D721Med (cell line): ENCODE measurements around the gene MED16.

Experiments used
- DNase-seq: peaks from one replicate; pipeline ENCODE4 v3.0.0; 2011; ENCODE audit warnings: low spot score; ENCODE audit not compliant: insufficient read length
- FAIRE-seq: peaks from 2 replicates; lab custom pipeline; 2011; peaks lifted over from hg19 to GRCh38; lab: Jason Lieb, UNC
- TF ChIP-seq, protein P1 (sequence below): IDR thresholded peaks from 2 replicates; pipeline ENCODE4 v1.5.1; 2012; ENCODE audit warnings: mild to moderate bottlenecking, control low read depth; ENCODE audit not compliant: insufficient read depth; ENCODE audit errors: missing control alignments

The MED16 gene

DNA sequence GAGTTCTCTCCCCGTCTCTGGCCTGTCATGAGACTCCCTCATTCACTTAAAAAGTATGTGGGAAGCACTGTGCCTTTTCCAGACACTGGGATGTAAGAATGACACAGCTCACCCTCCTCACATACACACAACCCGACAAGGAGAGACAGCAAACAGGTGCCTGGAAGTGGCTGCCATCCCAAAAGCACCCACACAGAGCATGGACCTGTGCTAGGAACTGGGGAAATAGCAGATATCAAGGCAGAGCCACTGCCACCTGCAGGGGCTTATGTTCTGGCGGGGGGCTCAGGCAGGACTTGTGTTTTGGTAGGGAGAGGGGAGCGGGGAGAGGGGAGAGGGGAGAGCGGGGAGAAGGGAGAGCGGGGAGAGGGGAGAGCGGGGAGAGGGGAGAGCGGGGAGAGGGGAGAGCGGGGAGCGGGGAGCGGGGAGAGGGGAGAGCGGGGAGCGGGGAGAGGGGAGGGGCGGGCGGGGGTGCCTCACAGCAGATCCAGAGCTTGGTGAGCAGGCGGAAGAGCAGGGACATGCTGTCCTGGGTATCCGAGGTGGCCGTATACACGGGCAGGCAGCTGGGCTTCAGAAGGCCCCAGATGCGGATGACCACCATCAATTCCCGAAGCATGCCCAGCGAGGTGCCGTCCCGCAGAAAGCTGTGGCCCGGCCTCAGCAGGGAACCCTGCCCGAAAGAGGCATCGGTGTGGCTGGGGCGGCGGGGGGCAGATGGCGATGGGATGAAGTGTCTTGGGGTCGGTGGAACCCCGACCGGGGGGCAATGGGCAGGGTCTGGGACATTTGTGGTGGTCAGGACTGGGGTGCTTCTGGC, 21.3 kb downstream of the MED16 start:
- TF ChIP-seq, protein P1, sequence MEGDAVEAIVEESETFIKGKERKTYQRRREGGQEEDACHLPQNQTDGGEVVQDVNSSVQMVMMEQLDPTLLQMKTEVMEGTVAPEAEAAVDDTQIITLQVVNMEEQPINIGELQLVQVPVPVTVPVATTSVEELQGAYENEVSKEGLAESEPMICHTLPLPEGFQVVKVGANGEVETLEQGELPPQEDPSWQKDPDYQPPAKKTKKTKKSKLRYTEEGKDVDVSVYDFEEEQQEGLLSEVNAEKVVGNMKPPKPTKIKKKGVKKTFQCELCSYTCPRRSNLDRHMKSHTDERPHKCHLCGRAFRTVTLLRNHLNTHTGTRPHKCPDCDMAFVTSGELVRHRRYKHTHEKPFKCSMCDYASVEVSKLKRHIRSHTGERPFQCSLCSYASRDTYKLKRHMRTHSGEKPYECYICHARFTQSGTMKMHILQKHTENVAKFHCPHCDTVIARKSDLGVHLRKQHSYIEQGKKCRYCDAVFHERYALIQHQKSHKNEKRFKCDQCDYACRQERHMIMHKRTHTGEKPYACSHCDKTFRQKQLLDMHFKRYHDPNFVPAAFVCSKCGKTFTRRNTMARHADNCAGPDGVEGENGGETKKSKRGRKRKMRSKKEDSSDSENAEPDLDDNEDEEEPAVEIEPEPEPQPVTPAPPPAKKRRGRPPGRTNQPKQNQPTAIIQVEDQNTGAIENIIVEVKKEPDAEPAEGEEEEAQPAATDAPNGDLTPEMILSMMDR, result no peak
- FAIRE-seq (no peak), DNase-seq (peak; percentile 74)

DNA sequence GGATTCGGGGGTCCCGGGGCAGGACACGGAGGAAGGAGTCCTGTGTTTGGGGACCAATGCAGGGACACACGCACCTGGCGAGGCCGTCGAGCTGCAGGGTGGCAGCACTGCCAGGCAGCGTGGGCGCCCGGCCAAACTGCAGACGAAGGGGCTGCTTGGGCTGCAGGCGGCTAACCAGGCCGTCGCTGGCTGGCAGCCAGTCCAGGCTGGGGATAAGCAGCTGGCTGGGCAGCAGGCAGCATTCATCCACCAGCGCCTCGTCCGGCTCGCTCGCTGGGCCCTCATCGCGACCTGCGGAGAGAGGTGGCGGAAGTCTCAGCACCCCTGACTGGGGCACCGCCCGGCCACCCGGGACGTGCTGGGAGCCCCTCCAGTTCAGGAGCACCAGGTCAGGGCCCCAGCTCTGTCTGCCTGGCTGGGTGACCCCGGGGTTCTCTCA, 22.0 kb downstream of the MED16 start:
- TF ChIP-seq, protein P1, result no peak
- DNase-seq (no peak), FAIRE-seq (no peak)

DNA sequence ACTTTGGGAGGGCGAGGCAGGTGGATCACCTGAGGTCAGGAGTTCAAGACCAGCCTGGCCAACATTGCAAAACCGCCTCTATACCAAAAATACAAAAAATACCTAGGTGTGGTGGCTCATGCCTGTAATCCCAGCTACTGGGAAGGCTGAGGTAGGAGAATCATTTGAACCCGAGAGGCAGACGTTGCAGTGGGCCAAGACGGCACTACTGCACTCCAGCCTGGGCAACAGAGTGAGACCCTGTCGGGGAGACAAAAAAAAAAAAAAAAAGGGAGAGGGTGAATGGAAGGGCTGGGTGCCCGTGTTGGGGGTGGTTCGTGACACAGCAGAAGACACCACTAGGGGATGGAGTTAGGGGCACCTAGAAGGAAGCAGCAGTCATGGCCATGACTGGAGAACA, 22.7 kb downstream of the MED16 start:
- DNase-seq (no peak), FAIRE-seq (no peak)
- TF ChIP-seq, protein P1, result no peak

DNA sequence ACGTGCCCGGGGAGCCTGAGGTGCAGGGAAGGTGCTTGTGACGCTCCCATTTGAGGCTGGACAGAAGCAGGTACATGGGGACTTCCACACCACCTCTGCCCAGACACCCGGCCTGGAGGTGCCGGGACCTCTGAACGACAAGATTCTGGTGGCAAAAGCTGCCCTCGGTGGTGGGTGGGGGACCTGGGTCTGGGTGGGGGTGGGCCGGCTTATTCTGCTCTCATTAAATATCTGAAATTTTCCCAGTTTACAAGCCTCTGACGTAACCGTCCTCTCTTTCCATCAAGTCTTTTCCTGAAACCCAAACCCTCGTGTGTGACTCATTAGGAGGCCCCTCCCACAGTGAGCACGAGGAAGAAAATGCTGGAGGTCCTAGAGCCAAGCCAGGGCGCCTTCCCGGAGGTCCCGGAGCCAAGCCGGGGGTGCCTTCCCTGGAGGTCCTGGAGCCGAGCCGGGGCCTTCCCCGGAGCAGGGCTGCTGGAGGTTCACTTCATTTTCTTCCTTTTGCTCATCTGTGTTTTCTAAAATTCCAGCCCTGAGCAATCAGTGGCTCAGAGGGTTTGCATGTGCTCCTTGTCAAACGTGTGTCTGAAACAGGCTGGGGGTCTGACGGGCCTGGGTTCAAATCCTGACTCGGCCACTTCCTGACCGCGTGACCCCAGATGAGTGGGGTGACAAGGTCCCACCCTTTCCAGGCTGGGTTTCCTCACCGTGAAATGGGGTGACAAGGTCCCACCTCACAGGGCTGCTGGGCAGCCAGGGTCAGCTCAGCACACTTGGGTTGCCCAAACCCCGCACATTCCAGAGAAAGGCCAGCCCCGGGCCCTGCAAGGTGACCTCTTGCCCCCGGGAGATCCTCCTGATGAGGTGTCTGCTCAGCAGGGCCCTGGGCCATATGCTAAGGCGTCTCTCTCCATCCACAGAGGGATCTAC, 23.5 kb downstream of the MED16 start:
- no peak for DNase-seq
- no peak for FAIRE-seq
- TF ChIP-seq, protein P1, result no peak

DNA sequence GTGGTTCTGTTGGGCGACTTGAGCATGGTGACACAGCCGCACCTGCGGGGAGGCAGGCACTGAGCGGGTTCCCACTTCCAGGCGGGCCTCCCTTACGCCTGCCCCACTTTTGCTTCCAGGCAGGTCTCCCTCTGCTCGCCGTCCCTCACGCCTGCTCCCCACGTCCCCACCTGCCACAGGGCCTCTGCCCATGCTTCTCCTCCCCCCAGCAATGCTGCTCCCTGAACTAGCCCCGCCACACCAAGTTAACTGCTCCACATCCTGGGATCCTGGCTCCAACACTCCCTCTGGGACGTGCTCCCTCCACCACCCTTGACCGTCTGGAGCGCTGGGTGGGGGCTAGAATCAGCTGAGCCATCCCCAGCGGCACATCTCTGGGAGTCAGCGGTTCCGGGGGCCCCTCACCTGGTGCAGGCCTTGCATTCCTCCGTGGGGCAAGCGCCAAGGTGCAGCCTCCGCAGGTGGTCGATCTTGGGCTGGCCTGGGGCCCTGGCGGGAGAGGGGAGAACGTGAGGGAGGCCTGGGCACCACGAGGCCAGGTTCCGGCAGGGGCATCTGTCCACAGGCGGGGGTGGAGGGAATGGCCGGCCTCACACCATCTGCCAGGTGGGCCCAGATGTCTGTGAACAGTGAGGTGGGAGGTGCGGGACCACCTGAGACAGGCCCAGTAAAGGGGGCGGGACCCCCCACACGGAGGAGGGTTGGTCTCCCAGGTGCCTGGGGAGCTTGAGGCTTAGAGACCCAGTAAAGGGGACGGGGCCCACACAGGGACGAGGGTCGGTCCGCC, 24.3 kb downstream of the MED16 start:
- TF ChIP-seq, protein P1, result no peak
- FAIRE-seq, result no peak
- DNase-seq, result no peak

DNA sequence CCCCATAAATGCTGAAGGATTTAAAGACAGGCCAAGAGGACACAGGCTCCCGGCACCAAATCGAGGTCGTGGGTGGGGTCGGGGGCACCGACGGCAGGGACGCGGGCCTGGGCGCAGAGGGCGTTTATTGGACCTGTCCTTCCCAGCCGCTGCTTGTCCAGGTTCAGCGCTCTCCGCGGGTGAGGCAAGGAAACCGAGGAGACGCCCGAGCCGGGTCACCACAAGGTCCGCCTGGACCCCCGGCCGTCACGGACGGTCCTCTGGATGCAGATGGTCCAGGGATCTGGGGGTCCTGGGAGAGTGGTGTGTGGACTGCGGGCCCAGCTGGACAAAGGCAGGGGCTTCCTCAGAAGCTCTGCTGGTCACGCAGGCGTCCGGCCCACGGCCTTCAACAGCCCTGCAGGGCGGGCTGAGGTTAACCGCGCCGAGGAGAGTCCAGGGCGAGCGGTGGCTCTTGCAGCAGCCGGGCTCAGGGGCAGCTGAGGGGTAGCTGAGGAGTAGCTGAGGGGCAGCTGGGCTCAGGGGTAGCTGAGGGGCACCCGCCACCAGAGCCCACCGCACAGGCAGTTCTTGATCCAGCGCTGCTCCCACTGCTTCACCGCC, 25.0 kb downstream of the MED16 start:
- no peak for FAIRE-seq

More for the DNA sequence above, 25.0 kb downstream of the MED16 start:
- no peak for DNase-seq
- TF ChIP-seq, protein P1, result no peak
